GM12865 (cell line): Measurements from ENCODE around the gene NFKB1.

Experiments
- DNase-seq: peaks from one replicate; pipeline ENCODE4 v3.0.0; 2010; ENCODE audit warnings: low read depth
- H3K4me3 ChIP-seq: 2 replicates; pipeline ENCODE4 v1.5.1; 2011; ENCODE audit warnings: mild to moderate bottlenecking, low read depth, low read length, control low read depth
- CTCF ChIP-seq: IDR thresholded peaks from 2 replicates; pipeline ENCODE4 v1.5.1; 2011; ENCODE audit warnings: low read length, control low read depth, low read depth, inconsistent platforms; ENCODE audit not compliant: insufficient read depth; ENCODE audit errors: missing control alignments

The NFKB1 gene

GRCh38 chr4:102638621-102639020 is 137.5 kb downstream of the NFKB1 start:
- DNase-seq = no peak
- TF ChIP-seq CTCF = no peak
- H3K4me3 ChIP-seq = no peak overlapping the region

GRCh38 chr4:102639598-102639997 is 138.4 kb downstream of the NFKB1 start:
- no peak for DNase-seq
- TF ChIP-seq CTCF = no peak

GRCh38 chr4:102640669-102641068 is 139.5 kb downstream of the NFKB1 start:
- H3K4me3 ChIP-seq = no peak overlapping the region
- DNase-seq = no peak
- no peak for TF ChIP-seq CTCF

More at GRCh38 chr4:102639598-102639997, 138.4 kb downstream of the NFKB1 start:
- H3K4me3 ChIP-seq = no peak overlapping the region

- no peak overlapping the region for H3K4me3 ChIP-seq
- DNase-seq = no peak
- TF ChIP-seq CTCF = no peak
Measured at GRCh38 chr4:102641793-102642192, 140.6 kb downstream of the NFKB1 start.

- no peak for TF ChIP-seq CTCF
- no peak overlapping the region for H3K4me3 ChIP-seq
- DNase-seq = no peak
Measured at GRCh38 chr4:102642631-102643298, 141.6 kb downstream of the NFKB1 start.

GRCh38 chr4:102647117-102647516 is 146.0 kb downstream of the NFKB1 start:
- TF ChIP-seq CTCF = no peak
- H3K4me3 ChIP-seq = no peak overlapping the region
- no peak for DNase-seq

GRCh38 chr4:102657206-102657605 is 156.0 kb downstream of the NFKB1 start:
- no peak overlapping the region for H3K4me3 ChIP-seq
- DNase-seq = no peak
- TF ChIP-seq CTCF = no peak
